HL-60 (cell line): ENCODE data around the gene RETN.

Experiments
- DNase-seq, 2 experiments: peaks; one replicate each; pipeline ENCODE4 v3.0.0-alpha.2; 2010 to 2020; ENCODE audit warnings: low read depth in 1 of 2, low spot score in 1 of 2
- H3K27ac ChIP-seq: fragments of 250-450 bp; sonication (Bioruptor Pico); replicated peaks from 2 replicates; pipeline ENCODE4 v1.5.1; 2020; ENCODE audit warnings: mild to moderate bottlenecking, moderate library complexity
- H3K27me3 ChIP-seq: fragments of 250-450 bp; sonication (Bioruptor Pico); 2 replicates; pipeline ENCODE4 v1.5.1; 2021; ENCODE audit warnings: mild to moderate bottlenecking, moderate library complexity; ENCODE audit not compliant: insufficient read depth, poor library complexity, severe bottlenecking
- H3K4me3 ChIP-seq: replicated peaks from 2 replicates; pipeline ENCODE4 v1.5.1; 2011; ENCODE audit warnings: mild to moderate bottlenecking, control low read depth, low read length; ENCODE audit not compliant: insufficient read depth
- CTCF ChIP-seq: IDR thresholded peaks from one replicate; pipeline ENCODE4 v1.5.1; 2011; ENCODE audit warnings: low read length, control low read depth, inconsistent platforms; ENCODE audit not compliant: insufficient read depth
- GABPA ChIP-seq: IDR thresholded peaks from 2 replicates; pipeline ENCODE4 v1.6.1; 2012; ENCODE audit warnings: low read depth
- POLR2AphosphoS5 ChIP-seq: IDR thresholded peaks from 2 replicates; pipeline ENCODE4 v1.6.1; 2012; ENCODE audit warnings: low read depth
- REST ChIP-seq: IDR thresholded peaks from 2 replicates; pipeline ENCODE4 v1.6.1; 2012; ENCODE audit warnings: low read depth; ENCODE audit not compliant: insufficient replicate concordance
- SPI1 ChIP-seq: IDR thresholded peaks from 2 replicates; pipeline ENCODE4 v1.6.1; 2012; ENCODE audit warnings: low read depth, mild to moderate bottlenecking, borderline replicate concordance

RETN gene

GRCh38 chr19:7631577-7631976, 37.3 kb upstream of the RETN start:
- Histone ChIP-seq H3K27ac (no peak overlapping the region), H3K4me3 (no peak overlapping the region), H3K27me3 (no peaks in the 10 kb centered on the region)
- no peak for TF ChIP-seq GABPA
- TF ChIP-seq REST, result no peak
- no peak for TF ChIP-seq SPI1
- TF ChIP-seq CTCF, result no peak
- no peak for TF ChIP-seq POLR2AphosphoS5
- DNase-seq, result no peak

- Histone ChIP-seq H3K27me3 (no peaks in the 10 kb centered on the region), H3K4me3 (no peak overlapping the region), H3K27ac (no peak overlapping the region)
- no peak for DNase-seq
- TF ChIP-seq CTCF (no peak), SPI1 (no peak), GABPA (no peak), POLR2AphosphoS5 (no peak), REST (no peak)
These were observed 36.3 kb upstream of the RETN start for GRCh38 chr19:7632340-7633203.

GRCh38 chr19:7633698-7634097, 35.2 kb upstream of the RETN start, which contains the start of gene PCP2:
TSS of gene PCP2 (minus strand) at chr19:7633719. CDS start at chr19:7633457, 262 bp downstream.
- Histone ChIP-seq H3K4me3 (no peak within 1 kb of the TSS), H3K27ac (no peak within 1 kb of the TSS), H3K27me3 (no peaks in the 10 kb centered on the region)
- DNase-seq, result no peak
- TF ChIP-seq CTCF, result no peak
- TF ChIP-seq POLR2AphosphoS5, result no peak
- no peak for TF ChIP-seq REST
- TF ChIP-seq GABPA, result no peak
- no peak for TF ChIP-seq SPI1
